AG04449 (cell line): ENCODE data around the gene CHST7.

Experiments
- CTCF ChIA-PET: fragments of 350-600 bp; formaldehyde crosslinking; extraction: SDS; loops from one replicate; lab custom pipeline; 2021; ENCODE audit warnings: antibody characterized with exemption; lab: Yijun Ruan, JAX
- POLR2A ChIA-PET: fragments of 400-600, 350-600 bp; formaldehyde crosslinking; extraction: SDS; loops from one replicate; lab custom pipeline; 2020; ENCODE audit warnings: antibody characterized with exemption, inconsistent platforms; lab: Yijun Ruan, JAX
- DNase-seq: peaks from one replicate; pipeline ENCODE4 v3.0.0-alpha.2; 2010; ENCODE audit warnings: low read depth, low spot score
- H3K4me3 ChIP-seq: 2 replicates; pipeline ENCODE4 v1.5.1; 2011; ENCODE audit warnings: low read depth, mild to moderate bottlenecking, control low read depth, low read length
- CTCF ChIP-seq: IDR thresholded peaks from one replicate; pipeline ENCODE4 v1.5.1; 2011; ENCODE audit warnings: mild to moderate bottlenecking, moderate library complexity, low read length, control low read depth, inconsistent platforms; ENCODE audit not compliant: insufficient read depth; ENCODE audit errors: missing control alignments

CHST7 gene

GRCh38 chrX:46635186-46635585, 61.6 kb downstream of the CHST7 start:
- DNase-seq: no peak
- no peak overlapping the region for H3K4me3 ChIP-seq
- CTCF ChIA-PET: no interaction called here
- no peak for TF ChIP-seq CTCF
- POLR2A ChIA-PET: no interaction called here

GRCh38 chrX:46636223-46636622, 62.7 kb downstream of the CHST7 start:
- no peak for TF ChIP-seq CTCF
- H3K4me3 ChIP-seq: no peak overlapping the region
- POLR2A ChIA-PET: no interaction called here
- CTCF ChIA-PET: no interaction called here
- DNase-seq: no peak

GRCh38 chrX:46637938-46638337, 64.4 kb downstream of the CHST7 start:
- POLR2A ChIA-PET: no interaction called here

GRCh38 chrX:46642145-46642544, 68.6 kb downstream of the CHST7 start:
- H3K4me3 ChIP-seq: no peak overlapping the region
- ChIA-PET POLR2A (interaction anchor here (0.7 kb wide), 1 partner anchor 119 kb away, joined by 3 read pairs; no protein-coding TSS in a partner anchor), CTCF (interaction anchor here (0.9 to 2.6 kb wide), 7 partner anchors 12 to 94 kb away, joined by 3 to 6 read pairs (median 3); no protein-coding TSS in a partner anchor)
- no peak for TF ChIP-seq CTCF
- DNase-seq: no peak

More at GRCh38 chrX:46637938-46638337, 64.4 kb downstream of the CHST7 start:
- H3K4me3 ChIP-seq: no peak overlapping the region
- no peak for DNase-seq
- CTCF ChIA-PET: interaction anchor here (1.2 kb wide), 1 partner anchor 84 kb away, joined by 4 read pairs; no protein-coding TSS in a partner anchor
- no peak for TF ChIP-seq CTCF

- no peak for DNase-seq
- POLR2A ChIA-PET: no interaction called here
- TF ChIP-seq CTCF: no peak
- H3K4me3 ChIP-seq: no peak overlapping the region
- CTCF ChIA-PET: interaction anchor here (1.0 kb wide), 1 partner anchor 88 kb away, joined by 3 read pairs; no protein-coding TSS in a partner anchor
Observed at GRCh38 chrX:46643636-46644035, 70.1 kb downstream of the CHST7 start.

GRCh38 chrX:46645614-46646013, 72.0 kb downstream of the CHST7 start:
- DNase-seq: no peak
- no peak for TF ChIP-seq CTCF
- no peak overlapping the region for H3K4me3 ChIP-seq
- CTCF ChIA-PET: no interaction called here
- POLR2A ChIA-PET: interaction anchor here (0.7 kb wide), 1 partner anchor 16 kb away, joined by 3 read pairs; no protein-coding TSS in a partner anchor
